HFFc6 (cell line): Measurements from ENCODE around the gene PTPRD. TPM values are rescaled to one million over a fixed set of nuclear protein-coding genes. Genes with fewer than 3 reads are reported as not detected.

Experiments
- DNase-seq: peaks from one replicate; pipeline ENCODE4 v3.0.0-alpha.2; 2018
- H3K27ac Mint-ChIP-seq: 2 replicates; pipeline ENCODE4 v1.8.0; 2020; ENCODE audit warnings: mild to moderate bottlenecking, mixed read lengths
- H3K27me3 Mint-ChIP-seq: 2 replicates; pipeline ENCODE4 v1.8.0; 2021; ENCODE audit warnings: mild to moderate bottlenecking, moderate library complexity, mixed read lengths; ENCODE audit not compliant: insufficient read depth
- H3K36me3 Mint-ChIP-seq: 2 replicates; pipeline ENCODE4 v1.8.0; 2021; ENCODE audit warnings: low read depth, mixed read lengths
- H3K4me1 Mint-ChIP-seq: 2 replicates; pipeline ENCODE4 v1.8.0; 2020; ENCODE audit warnings: low read depth, mixed read lengths
- H3K4me3 Mint-ChIP-seq: 2 replicates; pipeline ENCODE4 v1.8.0; 2020; ENCODE audit warnings: mild to moderate bottlenecking, moderate library complexity, mixed read lengths
- H3K9me3 Mint-ChIP-seq: 2 replicates; pipeline ENCODE4 v1.8.0; 2020; ENCODE audit warnings: mild to moderate bottlenecking, mixed read lengths
- total RNA-seq, 6 experiments: library from RNA; stranded (reverse); fragmentation: NEBNext Ultra II Directional; extraction: Animal tissue kit (Norgen Biotek cat#: 25700); gene quantifications; 2 replicates in 1 of 6; 3 replicates in 5 of 6; pipeline ENCODE4 v1.2.3, GENCODE V29; 2021
- TF ChIP-seq, protein P1 (sequence below): fragments of 200-600 bp; sonication (generic); IDR thresholded peaks from 2 replicates; pipeline ENCODE4 v1.5.0; 2021; ENCODE audit warnings: antibody characterized with exemption, mild to moderate bottlenecking

The PTPRD gene
- total RNA-seq, 6 experiments from 2014 or later, result not detected

DNA sequence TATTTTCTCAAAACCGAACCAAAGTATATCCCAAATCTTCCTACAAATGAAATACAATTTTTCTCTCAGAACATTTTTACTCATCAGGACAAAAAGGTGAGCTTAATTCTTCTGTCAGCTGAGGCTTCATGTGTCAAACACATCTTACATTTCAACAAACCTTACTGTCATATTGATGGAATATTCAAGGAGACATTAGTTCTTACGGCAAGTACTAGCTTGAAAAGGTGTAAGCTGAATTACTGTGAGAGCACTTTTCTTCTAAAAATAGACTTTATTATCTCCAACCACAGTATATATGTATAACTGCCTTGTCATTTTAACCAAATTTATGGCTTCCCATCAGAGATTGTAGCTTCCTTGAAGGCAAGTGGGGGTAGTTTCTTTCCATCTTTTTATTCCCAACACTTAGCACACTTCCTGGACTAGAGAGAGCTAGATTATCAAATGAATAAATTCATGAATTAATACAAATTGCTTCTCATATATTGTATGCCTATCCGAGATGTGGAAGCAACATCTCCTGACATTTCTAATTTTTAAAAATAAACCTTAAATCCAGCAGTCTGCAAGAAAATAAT lies 1990.5 kb downstream of the PTPRD start:
- TF ChIP-seq, protein P1, sequence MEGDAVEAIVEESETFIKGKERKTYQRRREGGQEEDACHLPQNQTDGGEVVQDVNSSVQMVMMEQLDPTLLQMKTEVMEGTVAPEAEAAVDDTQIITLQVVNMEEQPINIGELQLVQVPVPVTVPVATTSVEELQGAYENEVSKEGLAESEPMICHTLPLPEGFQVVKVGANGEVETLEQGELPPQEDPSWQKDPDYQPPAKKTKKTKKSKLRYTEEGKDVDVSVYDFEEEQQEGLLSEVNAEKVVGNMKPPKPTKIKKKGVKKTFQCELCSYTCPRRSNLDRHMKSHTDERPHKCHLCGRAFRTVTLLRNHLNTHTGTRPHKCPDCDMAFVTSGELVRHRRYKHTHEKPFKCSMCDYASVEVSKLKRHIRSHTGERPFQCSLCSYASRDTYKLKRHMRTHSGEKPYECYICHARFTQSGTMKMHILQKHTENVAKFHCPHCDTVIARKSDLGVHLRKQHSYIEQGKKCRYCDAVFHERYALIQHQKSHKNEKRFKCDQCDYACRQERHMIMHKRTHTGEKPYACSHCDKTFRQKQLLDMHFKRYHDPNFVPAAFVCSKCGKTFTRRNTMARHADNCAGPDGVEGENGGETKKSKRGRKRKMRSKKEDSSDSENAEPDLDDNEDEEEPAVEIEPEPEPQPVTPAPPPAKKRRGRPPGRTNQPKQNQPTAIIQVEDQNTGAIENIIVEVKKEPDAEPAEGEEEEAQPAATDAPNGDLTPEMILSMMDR, result no peak
- Mint-ChIP-seq H3K36me3 (no peaks in the 10 kb centered on the region), H3K4me1 (no peaks in the 10 kb centered on the region), H3K9me3 (peaks cover 32% of the 10 kb centered on the region), H3K4me3 (no peak overlapping the region), H3K27me3 (no peaks in the 10 kb centered on the region), H3K27ac (no peak overlapping the region)
- DNase-seq, result no peak

DNA sequence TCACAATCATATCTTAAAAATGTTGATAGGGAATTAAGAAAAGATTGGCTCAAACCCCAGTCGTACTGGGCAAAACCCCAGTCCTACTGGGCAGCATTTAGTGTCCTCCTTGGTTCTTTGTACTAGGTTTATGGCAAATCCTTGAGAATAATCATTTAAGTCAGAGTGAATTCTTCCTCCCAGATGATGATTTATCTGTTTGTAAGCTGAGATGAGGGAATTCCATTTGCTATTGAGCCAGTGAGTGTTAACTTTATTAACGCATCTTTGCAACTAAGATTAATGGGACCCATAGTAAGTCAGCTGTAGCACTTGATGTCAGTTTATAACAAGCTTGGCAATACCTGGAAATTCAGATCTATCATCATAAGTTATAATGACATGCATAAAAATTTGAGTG lies 1991.4 kb downstream of the PTPRD start:
- Mint-ChIP-seq H3K9me3 (peaks cover 27% of the 10 kb centered on the region), H3K36me3 (no peaks in the 10 kb centered on the region), H3K4me3 (no peak overlapping the region), H3K4me1 (no peaks in the 10 kb centered on the region), H3K27ac (no peak overlapping the region), H3K27me3 (no peaks in the 10 kb centered on the region)
- DNase-seq, result no peak
- TF ChIP-seq, protein P1, result no peak

DNA sequence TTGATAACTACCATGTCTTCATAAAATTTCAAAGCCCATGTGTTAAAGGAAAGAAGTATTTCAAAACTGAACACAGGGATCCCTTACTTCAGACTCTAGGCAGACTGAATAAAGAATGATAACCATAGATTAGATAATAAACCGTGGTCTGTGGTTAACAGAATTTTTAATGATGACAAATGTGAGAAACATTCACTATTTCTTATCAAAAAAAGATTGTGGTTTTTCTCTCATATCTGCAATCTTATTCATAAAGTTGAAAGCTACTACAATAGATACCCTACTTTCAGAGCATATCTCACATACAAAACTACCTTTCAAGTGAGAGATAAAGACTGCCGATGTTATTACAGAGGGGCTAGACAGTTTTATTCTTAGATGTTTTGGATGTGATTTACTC lies 1996.4 kb downstream of the PTPRD start:
- Mint-ChIP-seq H3K27ac (no peak overlapping the region), H3K36me3 (no peaks in the 10 kb centered on the region), H3K4me3 (no peak overlapping the region), H3K9me3 (peaks cover 35% of the 10 kb centered on the region), H3K4me1 (no peaks in the 10 kb centered on the region), H3K27me3 (no peaks in the 10 kb centered on the region)
- TF ChIP-seq, protein P1, result no peak
- no peak for DNase-seq

DNA sequence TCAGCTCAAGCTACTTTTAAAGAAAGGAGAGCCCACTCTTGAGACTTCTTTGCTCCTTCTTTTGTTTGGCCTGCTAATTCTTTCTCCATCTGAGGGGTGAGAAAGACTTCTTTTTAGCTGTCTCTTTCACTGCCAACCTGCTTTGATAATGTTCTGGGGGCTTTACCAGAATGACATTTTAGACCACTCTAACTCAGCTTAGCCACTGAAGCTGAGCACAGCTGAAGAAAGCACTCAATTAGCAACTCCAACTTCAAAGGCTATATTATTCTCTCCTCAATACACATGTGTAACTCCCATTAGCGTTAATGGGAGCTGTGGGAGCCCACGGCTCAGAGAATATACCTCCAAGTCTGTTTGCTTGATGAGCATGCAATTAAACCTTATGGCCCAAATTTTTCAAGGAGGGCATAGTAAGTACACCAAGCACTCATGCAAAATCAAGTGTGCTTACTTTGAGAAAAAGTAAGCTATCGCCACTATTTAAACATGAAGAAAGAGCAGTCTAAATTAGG lies 1997.8 kb downstream of the PTPRD start:
- DNase-seq, result no peak
- H3K9me3 Mint-ChIP-seq, result peaks cover 29% of the 10 kb centered on the region
- no peaks in the 10 kb centered on the region for H3K36me3 Mint-ChIP-seq
- H3K27me3 Mint-ChIP-seq, result no peaks in the 10 kb centered on the region
- H3K4me1 Mint-ChIP-seq, result no peaks in the 10 kb centered on the region
- no peak overlapping the region for H3K27ac Mint-ChIP-seq
- TF ChIP-seq, protein P1, result no peak
- no peak overlapping the region for H3K4me3 Mint-ChIP-seq

DNA sequence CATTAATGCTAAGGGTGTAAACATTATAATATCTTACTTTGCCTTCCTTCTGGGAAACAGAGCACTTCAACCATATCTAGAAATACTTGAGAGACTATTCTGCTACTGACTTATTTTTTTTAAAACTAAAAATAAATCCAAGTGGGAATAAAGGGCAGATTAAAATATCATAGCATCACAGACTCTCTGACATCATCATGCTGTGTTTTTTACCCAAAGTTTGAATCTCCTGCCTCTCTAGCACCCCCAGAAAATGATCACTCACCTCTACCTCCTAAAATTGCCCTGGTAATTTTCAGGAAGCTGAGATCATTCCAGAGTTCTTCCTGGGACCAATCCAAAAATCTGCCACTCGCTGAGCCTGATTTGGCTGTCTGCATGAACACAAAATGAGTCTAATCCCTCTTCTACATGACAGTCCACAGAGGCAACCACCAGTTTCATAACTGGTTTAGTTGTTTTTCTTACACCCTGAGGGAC lies 1999.4 kb downstream of the PTPRD start:
- no peaks in the 10 kb centered on the region for H3K4me1 Mint-ChIP-seq
- H3K36me3 Mint-ChIP-seq, result no peaks in the 10 kb centered on the region
- no peak for DNase-seq
- H3K27ac Mint-ChIP-seq, result no peak overlapping the region
- no peaks in the 10 kb centered on the region for H3K27me3 Mint-ChIP-seq
- H3K9me3 Mint-ChIP-seq, result peaks cover 23% of the 10 kb centered on the region
- no peak overlapping the region for H3K4me3 Mint-ChIP-seq
- TF ChIP-seq, protein P1, result no peak
